GM15510 (cell line): ENCODE results near the gene CCDC74B.
"Not testable (repeated sequence)": the region's sequence is repeated elsewhere in the genome, so short reads cannot be mapped to it uniquely, and the experiment has no call there.

Source experiments
- POLR2A ChIP-seq: IDR thresholded peaks from 3 replicates; pipeline ENCODE4 v1.6.1; 2011; ENCODE audit warnings: borderline replicate concordance; ENCODE audit not compliant: insufficient read length; ENCODE audit errors: extremely low read depth

Gene CCDC74B

DNA sequence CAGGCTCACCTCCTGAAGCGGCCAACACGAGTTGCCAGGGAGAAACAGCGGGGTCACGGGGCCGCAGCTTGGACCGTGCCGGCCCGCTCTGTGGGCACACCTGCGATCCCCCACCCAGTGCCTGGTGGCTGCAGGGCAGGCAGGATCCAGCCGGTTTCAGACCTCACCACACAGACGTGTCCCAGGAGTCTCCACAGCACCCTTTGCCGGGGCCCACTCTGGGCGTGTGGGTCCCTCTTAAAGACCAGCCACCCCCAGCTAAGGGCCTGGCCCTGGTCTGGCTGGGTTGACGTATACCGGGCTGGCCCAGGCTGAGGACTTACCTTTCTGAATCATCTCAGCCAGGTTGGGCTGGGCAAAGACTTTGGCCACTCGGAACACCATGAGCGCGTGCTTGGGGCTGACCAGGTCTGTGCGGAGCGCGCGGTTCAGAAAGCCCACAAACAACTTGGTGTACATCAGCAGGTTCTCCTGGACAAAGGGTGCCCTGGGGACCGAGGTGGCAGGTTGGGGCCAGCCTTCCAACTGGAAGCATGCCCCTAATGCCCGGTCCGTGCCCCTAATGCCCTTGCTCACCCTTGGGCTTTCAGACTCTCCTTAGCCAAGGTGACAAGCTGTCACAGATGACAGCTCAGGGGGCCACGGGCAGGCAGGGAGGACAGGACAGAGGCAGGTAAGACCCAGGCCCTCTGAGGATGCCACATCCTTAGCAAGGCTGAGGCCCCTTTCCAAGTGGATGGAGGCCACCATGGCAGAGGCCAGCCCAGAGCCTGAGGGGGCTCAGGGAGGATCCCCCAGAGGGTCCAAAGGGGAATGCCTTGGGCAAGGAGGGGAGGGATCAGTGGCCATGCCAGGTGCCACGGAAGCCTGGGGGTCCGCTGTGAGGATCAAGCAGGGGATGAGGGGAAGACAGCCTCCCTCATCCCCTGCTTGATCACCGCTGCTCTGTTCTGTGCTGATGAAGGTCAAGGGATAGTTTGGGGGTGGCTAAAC, 10.2 kb upstream of the CCDC74B start:
- TF ChIP-seq POLR2A = no peak

DNA sequence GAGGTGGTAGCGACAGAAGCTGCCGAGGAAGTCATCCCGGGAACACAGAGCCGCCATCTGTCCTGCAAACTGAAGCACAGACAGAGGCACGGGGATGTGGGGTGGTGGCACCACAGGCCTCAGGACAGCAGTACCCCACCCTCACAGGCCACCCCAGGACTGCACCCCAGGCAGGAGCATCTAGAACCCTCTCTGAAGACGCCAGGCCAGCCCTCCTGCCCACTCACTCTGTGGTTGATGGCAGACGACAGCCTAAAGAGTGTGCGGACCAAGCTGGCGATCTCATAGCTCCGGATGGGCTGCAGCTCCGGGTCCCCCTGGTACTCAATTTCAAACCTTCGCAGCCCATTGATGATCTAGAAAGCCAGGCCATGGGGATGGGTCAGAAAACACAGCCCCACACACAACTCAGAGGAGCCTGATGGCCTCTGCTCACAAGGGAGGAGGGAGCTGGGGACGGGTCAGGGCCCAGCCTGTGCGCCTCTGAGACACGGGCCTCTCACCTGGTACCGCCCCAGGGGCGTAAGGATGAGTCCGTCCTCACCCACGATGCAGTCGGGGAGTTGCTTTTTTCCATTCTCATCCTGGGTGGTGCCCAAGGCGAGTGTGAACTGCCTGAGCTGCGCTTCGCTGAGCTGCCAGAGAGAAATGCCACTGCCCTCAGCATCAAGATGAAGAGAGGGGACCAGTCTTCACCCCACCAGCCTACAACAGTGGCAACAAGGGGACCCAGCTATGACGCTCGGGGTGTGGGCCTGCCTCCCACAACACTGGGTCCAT, 8.1 kb upstream of the CCDC74B start:
- TF ChIP-seq POLR2A = no peak

DNA sequence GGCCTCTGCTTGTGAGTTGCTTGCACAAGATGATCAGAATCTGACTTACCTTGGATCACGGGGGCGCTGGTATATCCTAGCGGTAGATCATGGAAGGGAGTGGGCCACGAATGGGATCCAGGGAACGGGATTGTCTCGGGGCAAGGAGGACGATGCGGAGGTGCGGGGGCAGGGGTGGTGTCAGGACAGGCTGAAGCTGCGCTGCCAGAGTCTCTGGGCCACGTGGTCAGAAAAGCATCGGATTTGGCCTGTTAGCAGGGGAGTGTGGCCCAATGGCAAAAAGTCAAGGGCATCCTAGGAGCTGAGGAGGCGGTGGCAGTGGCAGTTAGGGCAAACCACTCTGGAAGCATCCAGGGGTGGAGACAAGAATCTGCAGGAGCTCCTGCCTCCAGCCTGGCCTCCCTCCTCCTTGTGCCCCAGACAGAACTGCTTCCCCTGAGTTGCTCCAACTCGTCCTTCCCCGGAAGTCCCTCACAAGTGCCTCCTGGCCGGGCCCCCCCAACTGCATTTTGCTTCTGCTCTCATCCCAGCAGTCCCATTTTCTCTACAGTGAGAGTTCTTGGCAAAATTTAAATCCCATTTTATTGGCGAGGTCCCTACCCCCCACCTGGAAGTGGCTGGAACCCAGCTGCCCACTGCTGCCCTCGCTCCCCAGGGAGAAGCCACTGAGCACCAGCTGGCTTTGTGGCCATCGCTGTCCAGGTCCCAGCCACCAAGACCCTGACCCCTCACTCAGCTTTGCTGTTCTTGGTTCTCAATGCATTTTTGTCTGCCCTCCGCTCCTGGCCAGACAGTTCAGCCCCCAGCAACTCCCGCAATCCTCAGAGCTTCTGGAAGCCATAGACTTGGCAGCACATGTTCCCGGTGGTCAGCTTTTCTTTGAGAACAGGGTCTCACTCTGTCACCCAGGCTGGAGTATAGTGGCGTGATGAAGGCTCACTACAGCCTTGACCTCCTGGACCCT, 5.6 kb upstream of the CCDC74B start:
- no peak for TF ChIP-seq POLR2A

DNA sequence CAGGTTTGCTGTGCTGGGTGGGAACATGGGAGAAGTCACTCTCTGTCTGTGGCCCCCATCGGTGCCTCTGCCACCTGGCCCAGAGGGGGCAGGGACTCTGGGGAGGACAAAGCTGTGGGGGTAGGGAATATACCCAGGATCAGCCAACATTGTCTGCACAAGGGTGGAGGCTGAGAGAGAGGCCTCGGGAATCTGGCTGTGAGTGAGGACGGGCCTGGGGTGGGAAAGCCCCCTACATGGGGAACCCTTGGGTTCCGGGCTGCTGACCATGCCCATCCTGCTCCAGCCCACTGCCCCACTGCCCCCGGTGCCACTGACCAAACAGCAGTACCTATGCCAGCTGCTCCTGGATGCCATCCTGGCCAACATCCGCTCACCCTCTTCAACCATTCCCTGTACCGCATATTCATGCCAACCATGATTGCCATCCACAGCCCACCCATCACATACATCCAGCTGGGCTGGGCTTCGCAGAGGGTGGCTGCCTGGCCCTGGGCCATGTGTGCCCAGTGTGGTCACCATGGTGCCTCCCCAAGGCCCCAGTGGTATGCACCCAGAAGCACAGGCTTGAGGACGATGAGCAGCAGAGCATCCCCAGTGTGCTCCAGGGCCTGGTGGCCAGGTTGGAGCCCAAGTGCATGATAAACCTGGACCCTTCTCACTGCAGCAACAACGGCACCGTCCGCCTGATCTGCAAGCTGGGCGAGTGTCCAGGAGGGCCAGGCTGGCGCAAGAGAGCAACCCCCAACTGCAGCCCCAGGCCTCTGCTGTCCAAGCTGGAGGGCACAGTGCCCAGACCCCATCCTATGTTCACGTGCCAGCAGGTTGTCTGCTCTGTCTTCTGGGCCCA, 9.0 kb downstream of the CCDC74B start:
- TF ChIP-seq POLR2A = no peak

DNA sequence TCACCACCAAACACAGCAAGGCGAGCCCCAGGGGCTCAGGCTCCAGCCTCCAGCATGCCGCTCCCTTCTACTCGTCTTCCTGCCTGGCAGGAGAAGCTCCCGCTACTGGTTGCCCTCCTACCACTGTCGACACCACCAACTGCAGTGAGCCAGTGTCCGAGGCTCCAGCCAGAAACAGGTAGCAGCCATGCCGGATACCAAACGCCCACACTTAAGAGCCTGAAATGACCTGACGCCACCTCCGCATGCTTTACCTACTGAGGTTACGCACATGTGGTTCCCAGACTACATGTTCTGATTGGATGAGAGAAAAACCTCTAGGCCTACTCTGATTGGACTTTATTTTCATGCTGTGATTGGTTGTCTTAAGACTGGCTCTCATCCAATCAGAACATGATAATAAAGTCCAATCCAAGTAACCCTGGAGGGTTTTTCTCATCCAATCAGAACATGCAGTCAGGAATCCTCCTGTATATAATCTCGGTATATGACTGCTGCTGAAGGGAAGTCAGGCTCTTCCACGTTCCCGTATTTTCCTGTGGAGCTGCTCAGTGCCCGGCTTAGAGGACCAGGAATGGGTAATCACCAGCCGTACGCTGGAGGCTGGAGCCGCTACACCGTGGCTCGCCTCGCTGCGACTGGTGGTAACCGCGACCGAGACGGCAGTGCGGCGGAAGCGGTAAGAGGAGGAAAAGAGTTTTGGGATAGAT, 15.6 kb downstream of the CCDC74B start, which contains the start of gene POTEF:
Gene POTEF, minus strand, starts transcription at position 103 of the 710 bp plus-strand sequence. CDS start 8,707 bp downstream, outside the sequence.
- TF ChIP-seq POLR2A = not testable (repeated sequence)
